ENCODE data around the gene KCTD17.

GRCh38 chr22:37060801-37061610, 9.5 kb downstream of the KCTD17 start:
- TF ChIP-seq, protein P1, sequence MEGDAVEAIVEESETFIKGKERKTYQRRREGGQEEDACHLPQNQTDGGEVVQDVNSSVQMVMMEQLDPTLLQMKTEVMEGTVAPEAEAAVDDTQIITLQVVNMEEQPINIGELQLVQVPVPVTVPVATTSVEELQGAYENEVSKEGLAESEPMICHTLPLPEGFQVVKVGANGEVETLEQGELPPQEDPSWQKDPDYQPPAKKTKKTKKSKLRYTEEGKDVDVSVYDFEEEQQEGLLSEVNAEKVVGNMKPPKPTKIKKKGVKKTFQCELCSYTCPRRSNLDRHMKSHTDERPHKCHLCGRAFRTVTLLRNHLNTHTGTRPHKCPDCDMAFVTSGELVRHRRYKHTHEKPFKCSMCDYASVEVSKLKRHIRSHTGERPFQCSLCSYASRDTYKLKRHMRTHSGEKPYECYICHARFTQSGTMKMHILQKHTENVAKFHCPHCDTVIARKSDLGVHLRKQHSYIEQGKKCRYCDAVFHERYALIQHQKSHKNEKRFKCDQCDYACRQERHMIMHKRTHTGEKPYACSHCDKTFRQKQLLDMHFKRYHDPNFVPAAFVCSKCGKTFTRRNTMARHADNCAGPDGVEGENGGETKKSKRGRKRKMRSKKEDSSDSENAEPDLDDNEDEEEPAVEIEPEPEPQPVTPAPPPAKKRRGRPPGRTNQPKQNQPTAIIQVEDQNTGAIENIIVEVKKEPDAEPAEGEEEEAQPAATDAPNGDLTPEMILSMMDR (IDR thresholded peaks at IDR 0.05), result no peak
- TF ChIP-seq POLR2AphosphoS5 (IDR thresholded peaks at IDR 0.05; ENCODE audit: low read depth, low read length) (no peak), SIN3A (IDR thresholded peaks at IDR 0.05; ENCODE audit: borderline replicate concordance, insufficient read depth, low read depth, low read length) (no peak), REST (IDR thresholded peaks at IDR 0.05; ENCODE audit: insufficient read depth in 1 of 2, low read depth in 2 of 2, low read length in 1 of 2) (no peak), TCF7L2 (IDR thresholded peaks at IDR 0.05; ENCODE audit: low read depth, low read length) (no peak)

Measured in Panc1 (cell line).